Loucy (cell line): ENCODE data around the gene RASSF4.

Source experiments
- H2AFZ ChIP-seq: fragments of 200-600 bp; sonication (generic); 2 replicates; pipeline ENCODE4 v1.6.0; 2016; ENCODE audit warnings: antibody characterized with exemption, mild to moderate bottlenecking, low read length, moderate library complexity
- H3F3A ChIP-seq: fragments of 200-600 bp; 2 replicates; pipeline ENCODE4 v1.6.0; 2016; ENCODE audit warnings: antibody characterized with exemption, low read depth, mild to moderate bottlenecking
- H3K27me3 ChIP-seq: fragments of 200-600 bp; sonication (generic); 2 replicates; pipeline ENCODE4 v1.6.1; 2014; ENCODE audit warnings: low read length, mild to moderate bottlenecking; ENCODE audit not compliant: insufficient read depth, poor library complexity, severe bottlenecking
- H3K36me3 ChIP-seq: fragments of 200-600 bp; sonication (generic); 2 replicates; pipeline ENCODE4 v1.6.1; 2016; ENCODE audit warnings: low read length; ENCODE audit not compliant: insufficient read depth
- H3K4me1 ChIP-seq: fragments of 200-600 bp; sonication (generic); 2 replicates; pipeline ENCODE4 v1.5.1; 2014; ENCODE audit warnings: low read length, mild to moderate bottlenecking; ENCODE audit not compliant: insufficient read depth, poor library complexity, severe bottlenecking
- H3K4me2 ChIP-seq: fragments of 200-600 bp; sonication (generic); 2 replicates; pipeline ENCODE4 v1.6.0; 2014; ENCODE audit warnings: antibody characterized with exemption, low read length, low read depth, mild to moderate bottlenecking; ENCODE audit not compliant: poor library complexity, severe bottlenecking
- H3K4me3 ChIP-seq: fragments of 200-600 bp; sonication (generic); 2 replicates; pipeline ENCODE4 v1.5.1; 2014; ENCODE audit warnings: low read length, mild to moderate bottlenecking, mixed read lengths; ENCODE audit not compliant: poor library complexity, severe bottlenecking
- H3K79me2 ChIP-seq: fragments of 200-600 bp; sonication (generic); 2 replicates; pipeline ENCODE4 v1.6.1; 2014; ENCODE audit warnings: low read length; ENCODE audit not compliant: insufficient read depth
- H3K9ac ChIP-seq: fragments of 200-600 bp; sonication (generic); 2 replicates; pipeline ENCODE4 v1.6.0; 2014; ENCODE audit warnings: mild to moderate bottlenecking, low read depth, low read length, moderate library complexity; ENCODE audit not compliant: poor library complexity, severe bottlenecking
- H3K9me2 ChIP-seq: fragments of 200-600 bp; sonication (generic); replicated peaks from 2 replicates; pipeline ENCODE4 v1.6.1; 2016; ENCODE audit warnings: low read depth, low read length, mixed read lengths
- H3K9me3 ChIP-seq: fragments of 200-600 bp; sonication (generic); 2 replicates; pipeline ENCODE4 v1.6.1; 2014; ENCODE audit warnings: mild to moderate bottlenecking, antibody characterized with exemption, low read length, low read depth; ENCODE audit not compliant: insufficient read depth
- H4K20me1 ChIP-seq: fragments of 200-600 bp; sonication (generic); 2 replicates; pipeline ENCODE4 v1.6.0; 2014; ENCODE audit warnings: antibody characterized with exemption, low read length, mild to moderate bottlenecking; ENCODE audit not compliant: insufficient read depth, poor library complexity, severe bottlenecking
- EZH2phosphoT487 ChIP-seq: fragments of 200-600 bp; IDR thresholded peaks from 2 replicates; pipeline ENCODE4 v1.6.1; 2018; ENCODE audit warnings: antibody characterized with exemption, mild to moderate bottlenecking, moderate library complexity, borderline replicate concordance
- TF ChIP-seq, protein P1 (sequence below): fragments of 200-600 bp; sonication (generic); conservative IDR thresholded peaks from 2 replicates; pipeline ENCODE4 v1.5.1; 2014; ENCODE audit warnings: mild to moderate bottlenecking, antibody characterized with exemption, low read length

The RASSF4 gene

DNA sequence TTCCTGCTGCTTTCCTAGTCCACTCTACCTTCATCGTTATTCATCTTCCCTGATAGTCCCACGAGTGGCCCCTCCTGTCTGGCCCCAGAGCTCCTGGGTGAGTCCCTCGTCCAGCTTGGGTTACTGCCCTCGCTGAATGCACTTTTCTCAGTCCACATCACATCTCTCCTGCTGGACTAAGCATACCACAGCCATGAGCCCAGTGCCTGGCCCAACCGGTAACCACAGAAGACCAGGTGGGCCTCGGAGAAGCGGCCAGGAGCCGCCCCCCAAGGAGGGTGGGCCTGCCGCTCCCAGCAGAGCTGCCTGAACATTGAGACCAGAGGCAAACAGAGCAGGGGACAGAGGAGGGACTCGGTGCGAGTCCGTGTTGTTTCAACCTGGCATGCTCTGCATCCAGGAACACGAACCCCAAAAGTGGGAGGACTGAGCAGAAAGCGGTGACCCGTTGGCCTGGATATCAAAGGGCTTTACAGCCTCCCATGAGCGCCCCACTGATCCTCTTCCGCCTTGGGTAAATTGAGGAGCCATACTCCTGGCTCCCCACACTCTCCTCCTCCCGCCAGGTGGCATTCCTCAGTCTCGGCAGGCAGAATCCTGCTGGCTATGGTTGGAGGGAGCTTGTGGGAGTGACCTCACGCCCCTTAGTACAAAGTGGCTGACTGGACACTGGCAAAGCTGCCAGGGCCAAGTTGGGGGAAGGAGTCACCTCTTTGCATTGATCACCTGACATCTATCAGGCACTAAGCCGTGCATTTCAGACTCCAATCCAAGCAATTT lies 35.2 kb upstream of the RASSF4 start:
- no peaks in the 10 kb centered on the region for H3K27me3 ChIP-seq
- no peaks in the 10 kb centered on the region for H3F3A ChIP-seq
- no peak for TF ChIP-seq EZH2phosphoT487
- TF ChIP-seq, protein P1, sequence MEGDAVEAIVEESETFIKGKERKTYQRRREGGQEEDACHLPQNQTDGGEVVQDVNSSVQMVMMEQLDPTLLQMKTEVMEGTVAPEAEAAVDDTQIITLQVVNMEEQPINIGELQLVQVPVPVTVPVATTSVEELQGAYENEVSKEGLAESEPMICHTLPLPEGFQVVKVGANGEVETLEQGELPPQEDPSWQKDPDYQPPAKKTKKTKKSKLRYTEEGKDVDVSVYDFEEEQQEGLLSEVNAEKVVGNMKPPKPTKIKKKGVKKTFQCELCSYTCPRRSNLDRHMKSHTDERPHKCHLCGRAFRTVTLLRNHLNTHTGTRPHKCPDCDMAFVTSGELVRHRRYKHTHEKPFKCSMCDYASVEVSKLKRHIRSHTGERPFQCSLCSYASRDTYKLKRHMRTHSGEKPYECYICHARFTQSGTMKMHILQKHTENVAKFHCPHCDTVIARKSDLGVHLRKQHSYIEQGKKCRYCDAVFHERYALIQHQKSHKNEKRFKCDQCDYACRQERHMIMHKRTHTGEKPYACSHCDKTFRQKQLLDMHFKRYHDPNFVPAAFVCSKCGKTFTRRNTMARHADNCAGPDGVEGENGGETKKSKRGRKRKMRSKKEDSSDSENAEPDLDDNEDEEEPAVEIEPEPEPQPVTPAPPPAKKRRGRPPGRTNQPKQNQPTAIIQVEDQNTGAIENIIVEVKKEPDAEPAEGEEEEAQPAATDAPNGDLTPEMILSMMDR = no peak
- H3K4me2 ChIP-seq = no peak overlapping the region
- H3K4me1 ChIP-seq = peaks cover 5% of the 10 kb centered on the region
- H3K36me3 ChIP-seq = no peaks in the 10 kb centered on the region
- no peak overlapping the region for H3K9ac ChIP-seq
- no peaks in the 10 kb centered on the region for H3K9me3 ChIP-seq
- no peaks in the 10 kb centered on the region for H3K9me2 ChIP-seq
- peak overlapping the region; percentile 3; the same call in 1 of the 2 replicates for H2AFZ ChIP-seq
- no peaks in the 10 kb centered on the region for H4K20me1 ChIP-seq
- H3K4me3 ChIP-seq = no peak overlapping the region
- no peaks in the 10 kb centered on the region for H3K79me2 ChIP-seq

GRCh38 chr10:44925224-44925623 lies 34.4 kb upstream of the RASSF4 start:
- H3K9ac ChIP-seq = no peak overlapping the region
- no peaks in the 10 kb centered on the region for H3K79me2 ChIP-seq
- TF ChIP-seq, protein P1 = peak; percentile 91
- no peak for TF ChIP-seq EZH2phosphoT487
- no peaks in the 10 kb centered on the region for H3K9me2 ChIP-seq
- no peaks in the 10 kb centered on the region for H3F3A ChIP-seq
- H2AFZ ChIP-seq = peak overlapping the region; percentile 3; the same call in 1 of the 2 replicates
- no peak overlapping the region for H3K4me2 ChIP-seq
- H4K20me1 ChIP-seq = no peaks in the 10 kb centered on the region
- H3K4me1 ChIP-seq = peaks cover 5% of the 10 kb centered on the region
- H3K36me3 ChIP-seq = no peaks in the 10 kb centered on the region
- no peak overlapping the region for H3K4me3 ChIP-seq
- no peaks in the 10 kb centered on the region for H3K9me3 ChIP-seq
- no peaks in the 10 kb centered on the region for H3K27me3 ChIP-seq

- TF ChIP-seq EZH2phosphoT487 = no peak
- TF ChIP-seq, protein P1 = no peak
- Histone ChIP-seq H3K4me2 (no peak overlapping the region), H3K4me3 (no peak overlapping the region), H3K9ac (no peak overlapping the region), H3K4me1 (peaks cover 5% of the 10 kb centered on the region), H2AFZ (no peak overlapping the region), H3K27me3 (no peaks in the 10 kb centered on the region), H4K20me1 (no peaks in the 10 kb centered on the region), H3F3A (no peaks in the 10 kb centered on the region), H3K9me3 (no peaks in the 10 kb centered on the region), H3K9me2 (no peaks in the 10 kb centered on the region), H3K36me3 (no peaks in the 10 kb centered on the region), H3K79me2 (no peaks in the 10 kb centered on the region)
Observed at GRCh38 chr10:44925811-44926750, 33.5 kb upstream of the RASSF4 start.
